ENCODE results near the gene PLEKHM1. TPM values are rescaled to one million over a fixed set of nuclear protein-coding genes. Genes with fewer than 3 reads are reported as not detected.

PLEKHM1 gene
- polyA plus RNA-seq, 2 of the 4 experiments (the other 2 are of a cell fraction), result 13.4 to 14.8 TPM

DNA sequence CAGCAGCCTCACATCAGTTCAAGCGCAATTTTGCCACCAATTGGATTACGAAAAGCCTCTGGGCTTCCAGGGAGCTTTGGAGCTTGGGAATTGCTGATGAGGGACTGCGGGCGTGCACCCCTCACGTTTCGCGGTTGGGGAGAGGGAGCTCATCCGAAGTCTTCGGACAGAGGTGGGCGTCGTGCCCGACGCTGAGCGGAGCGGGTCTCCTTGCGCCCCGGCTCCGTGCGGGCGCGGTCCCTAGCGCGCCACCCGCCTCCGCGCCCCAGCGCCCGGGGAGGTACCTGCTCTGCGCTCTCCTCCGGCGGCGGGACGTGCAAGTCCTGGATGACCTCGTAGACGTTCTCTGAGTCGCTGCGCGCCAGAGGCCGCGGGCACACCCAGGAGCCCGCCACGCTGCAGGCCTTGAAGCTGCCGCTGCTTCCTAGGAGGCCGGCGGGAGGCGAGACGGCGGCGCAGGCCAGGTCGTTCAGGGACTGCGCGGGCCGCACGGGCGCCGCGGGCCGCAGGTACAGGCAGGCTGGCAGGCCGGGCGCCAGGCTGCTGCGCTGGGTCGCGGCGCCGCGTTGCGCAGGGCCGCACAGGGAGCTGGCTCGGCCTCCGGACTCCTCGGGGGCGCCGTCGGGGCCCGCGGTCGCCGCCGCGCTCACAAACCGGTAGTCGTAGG lies 61.0 kb downstream of the PLEKHM1 start:
- Histone ChIP-seq H3K9me3 (no peaks in the 10 kb centered on the region), H3K27ac (no peak overlapping the region), H3K4me3 (no peak overlapping the region), H3K4me1 (peaks cover 31% of the 10 kb centered on the region), H3K4me2 (no peak overlapping the region)
- WGBS (ENCODE audit: missing lambda C conversion rate), result 95% methylated on average over 75 of the region's 82 CpGs
- ATAC-seq (no peak), DNase-seq (ENCODE audit: low read depth in 1 of 2, low spot score in 1 of 2) (no peak), FAIRE-seq (no peak)
- TF ChIP-seq EHMT2 (IDR thresholded peaks at IDR 0.05; ENCODE audit: low read depth) (no peak), TP53 (CRISPR knock-in tag; IDR thresholded peaks at IDR 0.05) (no peak), PHF8 (IDR thresholded peaks at IDR 0.05; ENCODE audit: borderline replicate concordance, low read depth) (no peak), FOXS1 (CRISPR knock-in tag; IDR thresholded peaks at IDR 0.05) (no peak), ESRRA (IDR thresholded peaks at IDR 0.05; ENCODE audit: borderline replicate concordance, low read length) (no peak)
- TF ChIP-seq, protein P1, sequence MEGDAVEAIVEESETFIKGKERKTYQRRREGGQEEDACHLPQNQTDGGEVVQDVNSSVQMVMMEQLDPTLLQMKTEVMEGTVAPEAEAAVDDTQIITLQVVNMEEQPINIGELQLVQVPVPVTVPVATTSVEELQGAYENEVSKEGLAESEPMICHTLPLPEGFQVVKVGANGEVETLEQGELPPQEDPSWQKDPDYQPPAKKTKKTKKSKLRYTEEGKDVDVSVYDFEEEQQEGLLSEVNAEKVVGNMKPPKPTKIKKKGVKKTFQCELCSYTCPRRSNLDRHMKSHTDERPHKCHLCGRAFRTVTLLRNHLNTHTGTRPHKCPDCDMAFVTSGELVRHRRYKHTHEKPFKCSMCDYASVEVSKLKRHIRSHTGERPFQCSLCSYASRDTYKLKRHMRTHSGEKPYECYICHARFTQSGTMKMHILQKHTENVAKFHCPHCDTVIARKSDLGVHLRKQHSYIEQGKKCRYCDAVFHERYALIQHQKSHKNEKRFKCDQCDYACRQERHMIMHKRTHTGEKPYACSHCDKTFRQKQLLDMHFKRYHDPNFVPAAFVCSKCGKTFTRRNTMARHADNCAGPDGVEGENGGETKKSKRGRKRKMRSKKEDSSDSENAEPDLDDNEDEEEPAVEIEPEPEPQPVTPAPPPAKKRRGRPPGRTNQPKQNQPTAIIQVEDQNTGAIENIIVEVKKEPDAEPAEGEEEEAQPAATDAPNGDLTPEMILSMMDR (IDR thresholded peaks at IDR 0.05), result no peak
- TF ChIP-seq, protein P2, sequence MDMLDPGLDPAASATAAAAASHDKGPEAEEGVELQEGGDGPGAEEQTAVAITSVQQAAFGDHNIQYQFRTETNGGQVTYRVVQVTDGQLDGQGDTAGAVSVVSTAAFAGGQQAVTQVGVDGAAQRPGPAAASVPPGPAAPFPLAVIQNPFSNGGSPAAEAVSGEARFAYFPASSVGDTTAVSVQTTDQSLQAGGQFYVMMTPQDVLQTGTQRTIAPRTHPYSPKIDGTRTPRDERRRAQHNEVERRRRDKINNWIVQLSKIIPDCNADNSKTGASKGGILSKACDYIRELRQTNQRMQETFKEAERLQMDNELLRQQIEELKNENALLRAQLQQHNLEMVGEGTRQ (IDR thresholded peaks at IDR 0.05), result no peak
- CTCF ChIA-PET, result interaction anchor here (0.7 to 11.0 kb wide), 11 partner anchors 10 to 330 kb away, joined by 3 to 331 read pairs (median 7); partner anchors contain the start of gene FMNL1
- POLR2A ChIA-PET, result no interaction called here

DNA sequence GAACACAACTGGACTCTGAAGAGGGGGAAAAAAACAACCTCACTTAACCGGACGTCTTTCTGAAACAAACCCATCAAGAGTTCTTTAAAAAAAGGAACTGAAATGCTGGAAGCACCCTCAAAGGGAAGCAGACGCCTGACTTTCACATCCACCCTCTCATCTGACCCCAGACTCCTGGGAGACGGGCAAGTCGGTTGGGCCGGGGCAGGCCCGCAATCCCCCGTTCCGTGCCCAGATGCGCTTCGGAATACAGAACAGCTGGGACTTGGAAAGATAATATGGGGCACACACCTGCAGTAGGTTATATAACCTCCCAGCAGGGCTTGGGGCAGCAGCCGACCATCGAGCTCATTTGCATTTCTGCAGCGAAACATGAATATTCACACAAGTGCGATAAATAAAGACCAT lies 61.6 kb downstream of the PLEKHM1 start:
- peaks cover 37% of the 10 kb centered on the region for H3K4me1 ChIP-seq
- ChIA-PET CTCF (interaction anchor here (0.7 to 11.0 kb wide), 20 partner anchors 10 to 330 kb away, joined by 3 to 331 read pairs (median 5); partner anchors contain the start of gene FMNL1), POLR2A (no interaction called here)
- H3K4me3 ChIP-seq, result no peak overlapping the region
- H3K9me3 ChIP-seq, result no peaks in the 10 kb centered on the region
- DNase-seq (ENCODE audit: low read depth in 1 of 2, low spot score in 1 of 2) (no peak), ATAC-seq (no peak), FAIRE-seq (peak; percentile 84)
- H3K4me2 ChIP-seq, result peak overlapping the region; percentile 74
- H3K27ac ChIP-seq, result no peak overlapping the region
- no peak for TF ChIP-seq ZNF302 (CRISPR knock-in tag; IDR thresholded peaks at IDR 0.05)
- TF ChIP-seq HOXB13 (CRISPR knock-in tag; IDR thresholded peaks at IDR 0.05; ENCODE audit: low read depth), result no peak
- no peak for TF ChIP-seq KDM1A (IDR thresholded peaks at IDR 0.05; ENCODE audit: low read depth)
- TF ChIP-seq RNF2 (IDR thresholded peaks at IDR 0.05; ENCODE audit: borderline replicate concordance, low read depth), result no peak
- no peak for TF ChIP-seq KDM5A (IDR thresholded peaks at IDR 0.05)
- no peak for TF ChIP-seq EHMT2 (IDR thresholded peaks at IDR 0.05; ENCODE audit: low read depth)
- TF ChIP-seq RFX5 (IDR thresholded peaks at IDR 0.05), result no peak
- TF ChIP-seq HEYL (CRISPR knock-in tag; IDR thresholded peaks at IDR 0.05), result no peak
- no peak for TF ChIP-seq HOXA7 (CRISPR knock-in tag; IDR thresholded peaks at IDR 0.05)
- no peak for TF ChIP-seq HOXB5 (CRISPR knock-in tag; IDR thresholded peaks at IDR 0.05)
- TF ChIP-seq, protein P3, sequence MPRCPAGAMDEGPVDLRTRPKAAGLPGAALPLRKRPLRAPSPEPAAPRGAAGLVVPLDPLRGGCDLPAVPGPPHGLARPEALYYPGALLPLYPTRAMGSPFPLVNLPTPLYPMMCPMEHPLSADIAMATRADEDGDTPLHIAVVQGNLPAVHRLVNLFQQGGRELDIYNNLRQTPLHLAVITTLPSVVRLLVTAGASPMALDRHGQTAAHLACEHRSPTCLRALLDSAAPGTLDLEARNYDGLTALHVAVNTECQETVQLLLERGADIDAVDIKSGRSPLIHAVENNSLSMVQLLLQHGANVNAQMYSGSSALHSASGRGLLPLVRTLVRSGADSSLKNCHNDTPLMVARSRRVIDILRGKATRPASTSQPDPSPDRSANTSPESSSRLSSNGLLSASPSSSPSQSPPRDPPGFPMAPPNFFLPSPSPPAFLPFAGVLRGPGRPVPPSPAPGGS (IDR thresholded peaks at IDR 0.05), result no peak
- TF ChIP-seq BHLHE40 (IDR thresholded peaks at IDR 0.05; ENCODE audit: low read depth, low read length), result no peak
- no peak for TF ChIP-seq SREBF2 (IDR thresholded peaks at IDR 0.05)
- TF ChIP-seq JUN (IDR thresholded peaks at IDR 0.05), result no peak
- no peak for TF ChIP-seq PHF8 (IDR thresholded peaks at IDR 0.05; ENCODE audit: borderline replicate concordance, low read depth)
- WGBS (ENCODE audit: missing lambda C conversion rate), result 87% methylated on average over 15 of the region's 15 CpGs
